ENCODE measurements around the gene PLPP1. TPM values are rescaled to one million over a fixed set of nuclear protein-coding genes. Genes with fewer than 3 reads are reported as not detected.
A peak's percentile ranks its signal among the peaks of the same experiment; 100 is the strongest.

Gene PLPP1
- total and polyA plus RNA-seq, 2 experiments from 2014 or later: 39.1 to 97.1 TPM

DNA sequence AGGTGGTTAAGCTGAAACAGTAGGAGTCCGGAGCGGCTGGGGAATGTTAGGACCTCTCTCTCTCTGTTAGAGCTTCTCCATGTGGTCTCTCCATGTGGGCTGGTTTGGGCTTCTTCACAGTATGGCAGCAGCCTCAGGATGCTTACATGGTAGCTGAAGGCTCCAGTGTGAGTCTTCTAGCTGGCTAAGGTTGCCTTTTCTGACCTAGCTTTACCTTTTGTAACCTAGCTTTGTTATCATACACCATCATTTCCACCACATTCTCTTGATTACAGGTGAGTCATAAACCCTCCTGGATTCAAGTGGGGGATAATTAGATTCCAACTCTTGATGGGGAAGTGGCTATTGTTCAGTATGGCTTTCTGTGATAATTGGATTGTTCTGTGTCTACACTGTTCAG, 128.5 kb downstream of the PLPP1 start (continued):
- no peak for TF ChIP-seq STAT1 (IDR thresholded peaks at IDR 0.05; ENCODE audit: unreplicated experiment)

GRCh38 chr5:55402199-55402598, 132.6 kb downstream of the PLPP1 start:
- Histone ChIP-seq H3K27me3 (ENCODE audit: insufficient read depth) (no peaks in the 10 kb centered on the region), H3K4me2 (no peak overlapping the region), H3K36me3 (ENCODE audit: insufficient read depth) (peaks cover 11% of the 10 kb centered on the region), H3K27ac (ENCODE audit: low read depth) (no peak overlapping the region), H3K79me2 (replicated peaks; ENCODE audit: insufficient read depth) (no peaks in the 10 kb centered on the region), H3K4me1 (ENCODE audit: insufficient read depth) (no peaks in the 10 kb centered on the region), H3K9me2 (ENCODE audit: insufficient read depth) (no peaks in the 10 kb centered on the region), H2AFZ (no peak overlapping the region), H3F3A (replicated peaks; ENCODE audit: low read depth) (no peaks in the 10 kb centered on the region), H4K20me1 (replicated peaks; ENCODE audit: insufficient read depth) (no peaks in the 10 kb centered on the region), H3K4me3 (no peak overlapping the region)
- Mint-ChIP-seq H3K36me3 (ENCODE audit: low read depth) (peaks cover 42% of the 10 kb centered on the region), H3K4me3 (no peak overlapping the region), H3K27me3 (ENCODE audit: insufficient read depth, low read depth, poor library complexity) (no peaks in the 10 kb centered on the region), H3K4me1 (no peaks in the 10 kb centered on the region), H3K27ac (no peak overlapping the region), H3K9me3 (no peaks in the 10 kb centered on the region)
- TF ChIP-seq EZH2 (IDR thresholded peaks at IDR 0.05; ENCODE audit: low read depth, unreplicated experiment) (no peak), EZH2phosphoT487 (IDR thresholded peaks at IDR 0.05; ENCODE audit: unreplicated experiment) (no peak), REST (IDR thresholded peaks at IDR 0.05; ENCODE audit: unreplicated experiment) (no peak), STAT1 (IDR thresholded peaks at IDR 0.05; ENCODE audit: unreplicated experiment) (no peak), POLR2AphosphoS5 (IDR thresholded peaks at IDR 0.05; ENCODE audit: low read depth) (no peak), ZNF462 (CRISPR knock-in tag; IDR thresholded peaks at IDR 0.05) (no peak), ZNF331 (CRISPR knock-in tag; IDR thresholded peaks at IDR 0.05; ENCODE audit: low read depth) (no peak), CTCF (conservative IDR thresholded peaks at IDR 0.05; ENCODE audit: low read depth in 2 of 2) (peak; percentile 18 to 58; a peak in 3 of 4 replicates)
- peak; percentile 53 for DNase-seq (ENCODE audit: low spot score)
- ATAC-seq: peak; percentile 67
